Erythroblast (primary cell): ENCODE results near the gene KITLG.

Experiments
- GATA1 ChIP-seq: IDR thresholded peaks from 2 replicates; pipeline ENCODE4 v1.6.1; 2011; ENCODE audit warnings: low read depth, mild to moderate bottlenecking, control low read depth, low read length, moderate library complexity
- POLR2A ChIP-seq: IDR thresholded peaks from 2 replicates; pipeline ENCODE4 v1.6.1; 2011; ENCODE audit warnings: mild to moderate bottlenecking, low read length

DNA sequence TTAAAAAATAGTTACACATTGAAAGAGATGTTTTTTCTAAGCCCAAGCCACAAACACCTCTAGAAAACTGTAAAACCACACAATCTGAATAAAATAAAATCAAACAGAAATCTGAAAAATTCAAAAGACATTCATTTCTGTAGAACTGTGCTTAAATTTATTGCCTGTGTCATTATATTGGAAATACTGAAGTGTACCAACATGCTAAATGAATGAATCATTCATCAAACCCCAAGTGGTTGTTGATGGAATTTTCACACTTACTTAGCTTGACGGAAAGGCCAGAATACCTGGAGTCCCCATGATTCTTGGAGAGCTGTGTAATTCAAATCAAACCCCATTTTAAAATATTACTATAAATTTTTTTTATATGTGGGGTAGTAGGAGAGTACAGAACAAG, 2.7 kb downstream of the KITLG start:
- TF ChIP-seq POLR2A (no peak), GATA1 (no peak)
